ENCODE measurements around the gene CCN5. TPM values are rescaled to one million over a fixed set of nuclear protein-coding genes. Genes with fewer than 3 reads are reported as not detected.
A peak's percentile ranks its signal among the peaks of the same experiment; 100 is the strongest.

The CCN5 gene
- total and polyA plus RNA-seq, 4 donors: 59.4 to 186 (median 115) TPM

- no peak overlapping the region for H3K4me3 ChIP-seq (ENCODE audit: low read length in 2 of 2)
- WGBS, 2 donors: 89 to 91% methylated on average over 9 of the region's 9 CpGs
- DNase-seq (peak in 1 of 2 donors; percentile 28), ATAC-seq (ENCODE audit: low FRiP score) (no peak)
- no peaks in the 10 kb centered on the region for H3K27me3 ChIP-seq (ENCODE audit: control insufficient read depth in 1 of 2, insufficient read depth in 2 of 2, low read length in 1 of 2)
- H3K36me3 ChIP-seq (ENCODE audit: control insufficient read depth in 1 of 2, insufficient read depth in 2 of 2, low read length in 1 of 2): peaks cover 0 to 1% of the 10 kb centered on the region in 2 donors
- no peaks in the 10 kb centered on the region for H3K9me3 ChIP-seq (ENCODE audit: control insufficient read depth, low read length)
- no peak overlapping the region for H3K27ac ChIP-seq (ENCODE audit: low read depth in 1 of 2, low read length in 2 of 2)
- intact Hi-C loops (cut with DNase I): no loop called here
- H3K4me1 ChIP-seq (ENCODE audit: control insufficient read depth in 1 of 2, insufficient read depth in 2 of 2, low read length in 2 of 2): peaks cover 0 to 7% of the 10 kb centered on the region in 2 donors
Measured at GRCh38 chr20:44723798-44724362, 8.7 kb downstream of the CCN5 start.

- no peak for ATAC-seq (ENCODE audit: low FRiP score)
- no peaks in the 10 kb centered on the region for H3K9me3 ChIP-seq (ENCODE audit: control insufficient read depth, low read length)
- H3K36me3 ChIP-seq (ENCODE audit: control insufficient read depth in 1 of 2, insufficient read depth in 2 of 2, low read length in 1 of 2): peaks cover 0 to 1% of the 10 kb centered on the region in 2 donors
- intact Hi-C loops (cut with DNase I): no loop called here
- peak in 1 of 2 donors; percentile 72 for DNase-seq
- 76 to 79% methylated on average over 26 of the region's 26 CpGs for WGBS, 2 donors
- H3K27me3 ChIP-seq (ENCODE audit: control insufficient read depth in 1 of 2, insufficient read depth in 2 of 2, low read length in 1 of 2): no peaks in the 10 kb centered on the region
- H3K4me3 ChIP-seq (ENCODE audit: low read length in 2 of 2): no peak overlapping the region
- no peak overlapping the region for H3K27ac ChIP-seq (ENCODE audit: low read depth in 1 of 2, low read length in 2 of 2)
- H3K4me1 ChIP-seq (ENCODE audit: control insufficient read depth in 1 of 2, insufficient read depth in 2 of 2, low read length in 2 of 2): peaks cover 0 to 7% of the 10 kb centered on the region in 2 donors
Measured at GRCh38 chr20:44724423-44725091, 9.4 kb downstream of the CCN5 start.

DNA sequence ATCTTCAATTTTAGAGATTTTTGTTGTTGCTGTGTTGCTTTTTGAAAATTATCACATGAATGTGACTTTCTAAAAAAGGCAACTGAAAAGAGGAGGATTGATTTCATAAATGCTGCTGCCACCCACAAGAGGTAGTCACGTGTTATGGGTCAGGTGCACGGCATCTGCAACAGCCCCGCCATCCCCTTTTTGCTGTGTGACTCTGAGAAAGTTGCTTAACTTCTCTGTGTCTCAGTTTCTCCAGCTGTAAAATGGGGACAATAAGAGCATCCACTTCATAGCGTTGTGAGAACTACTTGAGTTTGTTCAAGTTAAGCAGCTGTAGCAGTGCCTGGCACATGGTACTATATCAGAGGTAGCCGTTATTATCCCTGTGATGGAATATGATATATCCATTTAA, 10.7 kb downstream of the CCN5 start:
- WGBS, 2 donors: 74 to 95% methylated on average over 5 of the region's 5 CpGs
- Histone ChIP-seq H3K36me3 (ENCODE audit: control insufficient read depth in 1 of 2, insufficient read depth in 2 of 2, low read length in 1 of 2) (peaks cover 0 to 1% of the 10 kb centered on the region in 2 donors), H3K27me3 (ENCODE audit: control insufficient read depth in 1 of 2, insufficient read depth in 2 of 2, low read length in 1 of 2) (no peaks in the 10 kb centered on the region), H3K4me3 (ENCODE audit: low read length in 2 of 2) (no peak overlapping the region), H3K27ac (ENCODE audit: low read depth in 1 of 2, low read length in 2 of 2) (no peak overlapping the region), H3K9me3 (ENCODE audit: control insufficient read depth, low read length) (no peaks in the 10 kb centered on the region), H3K4me1 (ENCODE audit: control insufficient read depth in 1 of 2, insufficient read depth in 2 of 2, low read length in 2 of 2) (peaks cover 0 to 4% of the 10 kb centered on the region in 2 donors)
- peak in 1 of 2 donors; percentile 17 for DNase-seq
- no peak for ATAC-seq (ENCODE audit: low FRiP score)
- intact Hi-C loops (cut with DNase I): no loop called here

GRCh38 chr20:44727039-44727438, 11.9 kb downstream of the CCN5 start:
- Histone ChIP-seq H3K9me3 (ENCODE audit: control insufficient read depth, low read length) (no peaks in the 10 kb centered on the region), H3K4me1 (ENCODE audit: control insufficient read depth in 1 of 2, insufficient read depth in 2 of 2, low read length in 2 of 2) (no peaks in the 10 kb centered on the region), H3K27me3 (ENCODE audit: control insufficient read depth in 1 of 2, insufficient read depth in 2 of 2, low read length in 1 of 2) (no peaks in the 10 kb centered on the region), H3K27ac (ENCODE audit: low read depth in 1 of 2, low read length in 2 of 2) (no peak overlapping the region), H3K36me3 (ENCODE audit: control insufficient read depth in 1 of 2, insufficient read depth in 2 of 2, low read length in 1 of 2) (peaks cover 0 to 1% of the 10 kb centered on the region in 2 donors), H3K4me3 (ENCODE audit: low read length in 2 of 2) (no peak overlapping the region)
- WGBS, 2 donors: 95% methylated on average over 10 to 11 of the region's 11 CpGs
- intact Hi-C loops (cut with DNase I): no loop called here
- DNase-seq (peak in 1 of 2 donors; percentile 63), ATAC-seq (ENCODE audit: low FRiP score) (no peak)

DNA sequence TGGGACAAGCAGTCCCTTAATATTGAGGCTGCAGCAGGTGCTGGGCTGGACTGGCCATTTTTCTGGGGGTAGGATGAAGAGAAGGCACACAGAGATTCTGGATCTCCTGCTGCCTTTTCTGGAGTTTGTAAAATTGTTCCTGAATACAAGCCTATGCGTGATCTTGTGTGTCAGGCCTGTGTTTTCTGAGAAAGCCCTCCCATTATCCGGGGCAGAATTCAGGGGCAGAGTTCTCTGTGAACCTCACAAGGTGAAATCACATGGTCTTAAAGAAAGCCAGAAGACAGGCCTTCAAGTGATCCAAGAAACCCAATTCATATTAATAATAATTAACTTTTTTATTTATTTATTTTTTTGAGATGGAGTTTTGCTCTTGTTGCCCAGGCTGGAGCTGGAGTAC, 12.5 kb downstream of the CCN5 start:
- ATAC-seq (ENCODE audit: low FRiP score): no peak
- H3K4me1 ChIP-seq (ENCODE audit: control insufficient read depth in 1 of 2, insufficient read depth in 2 of 2, low read length in 2 of 2): no peaks in the 10 kb centered on the region
- no peak overlapping the region for H3K4me3 ChIP-seq (ENCODE audit: low read length in 2 of 2)
- no peak overlapping the region for H3K27ac ChIP-seq (ENCODE audit: low read depth in 1 of 2, low read length in 2 of 2)
- intact Hi-C loops (cut with DNase I): no loop called here
- H3K36me3 ChIP-seq (ENCODE audit: control insufficient read depth in 1 of 2, insufficient read depth in 2 of 2, low read length in 1 of 2): peaks cover 0 to 1% of the 10 kb centered on the region in 2 donors
- WGBS, 2 donors: 93 to 96% methylated on average over 2 of the region's 2 CpGs
- no peaks in the 10 kb centered on the region for H3K27me3 ChIP-seq (ENCODE audit: control insufficient read depth in 1 of 2, insufficient read depth in 2 of 2, low read length in 1 of 2)
- H3K9me3 ChIP-seq (ENCODE audit: control insufficient read depth, low read length): no peaks in the 10 kb centered on the region
- no peak for DNase-seq

- DNase-seq (peak; percentile 87 to 91), ATAC-seq (ENCODE audit: low FRiP score) (peak; percentile 86)
- H3K27ac ChIP-seq (ENCODE audit: low read depth in 1 of 2, low read length in 2 of 2): peak overlapping the region in 1 of 2 donors; percentile 72
- WGBS, 2 donors: 5 to 7% methylated on average over 9 of the region's 9 CpGs
- intact Hi-C loops (cut with DNase I): loop anchor here in 1 of 2 donors (1.0 kb wide), 1 partner anchor 36 kb away; no protein-coding TSS in a partner anchor
- H3K9me3 ChIP-seq (ENCODE audit: control insufficient read depth, low read length): no peaks in the 10 kb centered on the region
- H3K27me3 ChIP-seq (ENCODE audit: control insufficient read depth in 1 of 2, insufficient read depth in 2 of 2, low read length in 1 of 2): no peaks in the 10 kb centered on the region
- peaks cover 0 to 4% of the 10 kb centered on the region in 2 donors for H3K4me1 ChIP-seq (ENCODE audit: control insufficient read depth in 1 of 2, insufficient read depth in 2 of 2, low read length in 2 of 2)
- no peak overlapping the region for H3K4me3 ChIP-seq (ENCODE audit: low read length in 2 of 2)
- H3K36me3 ChIP-seq (ENCODE audit: control insufficient read depth in 1 of 2, insufficient read depth in 2 of 2, low read length in 1 of 2): no peaks in the 10 kb centered on the region
Measured at GRCh38 chr20:44728801-44729443, 13.8 kb downstream of the CCN5 start.

DNA sequence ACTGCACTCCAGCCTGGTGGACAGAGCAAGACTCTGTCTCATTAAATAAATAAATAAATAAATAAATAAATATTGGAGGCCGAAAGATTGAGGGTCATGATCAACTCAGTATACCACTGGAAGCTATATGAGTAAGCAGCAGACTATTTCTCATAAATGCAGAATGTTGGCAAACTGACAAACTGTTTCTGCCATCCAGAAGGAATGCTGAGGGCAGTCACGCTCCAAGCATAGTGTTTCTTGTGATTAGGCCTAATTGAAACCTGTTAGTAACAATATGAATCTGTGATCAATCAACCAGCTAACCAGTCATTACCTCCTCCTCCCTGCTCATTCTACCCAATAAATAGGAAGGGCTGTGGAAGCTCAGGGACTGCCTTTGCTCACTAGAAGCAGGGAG, 15.3 kb downstream of the CCN5 start:
- no peaks in the 10 kb centered on the region for H3K36me3 ChIP-seq (ENCODE audit: control insufficient read depth in 1 of 2, insufficient read depth in 2 of 2, low read length in 1 of 2)
- no peak for ATAC-seq (ENCODE audit: low FRiP score)
- H3K4me1 ChIP-seq (ENCODE audit: control insufficient read depth in 1 of 2, insufficient read depth in 2 of 2, low read length in 2 of 2): peaks cover 0 to 4% of the 10 kb centered on the region in 2 donors
- peak overlapping the region in 1 of 2 donors; percentile 59 for H3K27ac ChIP-seq (ENCODE audit: low read depth in 1 of 2, low read length in 2 of 2)
- H3K27me3 ChIP-seq (ENCODE audit: control insufficient read depth in 1 of 2, insufficient read depth in 2 of 2, low read length in 1 of 2): no peaks in the 10 kb centered on the region
- H3K9me3 ChIP-seq (ENCODE audit: control insufficient read depth, low read length): no peaks in the 10 kb centered on the region
- DNase-seq: peak in 1 of 2 donors; percentile 26
- intact Hi-C loops (cut with DNase I): loop anchor here in 1 of 2 donors (10.0 kb wide), 2 partner anchors 206 to 346 kb away; partner anchors contain the start of gene SERINC3
- no peak overlapping the region for H3K4me3 ChIP-seq (ENCODE audit: low read length in 2 of 2)
- 22 to 51% methylated on average over 2 of the region's 2 CpGs for WGBS, 2 donors

GRCh38 chr20:44731657-44732056, 16.5 kb downstream of the CCN5 start:
- ATAC-seq (ENCODE audit: low FRiP score) (no peak), DNase-seq (peak in 1 of 2 donors; percentile 78)
- Histone ChIP-seq H3K27ac (ENCODE audit: low read depth in 1 of 2, low read length in 2 of 2) (peak overlapping the region in 1 of 2 donors; percentile 52), H3K4me3 (ENCODE audit: low read length in 2 of 2) (no peak overlapping the region), H3K36me3 (ENCODE audit: control insufficient read depth in 1 of 2, insufficient read depth in 2 of 2, low read length in 1 of 2) (no peaks in the 10 kb centered on the region), H3K4me1 (ENCODE audit: control insufficient read depth in 1 of 2, insufficient read depth in 2 of 2, low read length in 2 of 2) (peaks cover 0 to 4% of the 10 kb centered on the region in 2 donors), H3K9me3 (ENCODE audit: control insufficient read depth, low read length) (no peaks in the 10 kb centered on the region), H3K27me3 (ENCODE audit: control insufficient read depth in 1 of 2, insufficient read depth in 2 of 2, low read length in 1 of 2) (no peaks in the 10 kb centered on the region)
- intact Hi-C loops (cut with DNase I): loop anchor here in 1 of 2 donors (10.0 kb wide), 2 partner anchors 207 to 347 kb away; partner anchors contain the start of gene SERINC3
- 39 to 46% methylated on average over 8 of the region's 8 CpGs for WGBS, 2 donors
